Choroid plexus epithelial cell (primary cell): ENCODE data around the gene TRDN.

Experiments used
- DNase-seq: peaks from one replicate; pipeline ENCODE4 v3.0.0-alpha.2; 2010; ENCODE audit warnings: low read depth
- H3K4me3 ChIP-seq: 2 replicates; pipeline ENCODE4 v1.5.1; 2011; ENCODE audit warnings: low read depth, mild to moderate bottlenecking, control low read depth, low read length, moderate library complexity
- TF ChIP-seq, protein P1 (sequence below): conservative IDR thresholded peaks from 2 replicates; pipeline ENCODE4 v1.5.1; 2011; ENCODE audit warnings: low read depth, mild to moderate bottlenecking, control low read depth, inconsistent platforms, low read length, moderate library complexity

Gene TRDN

GRCh38 chr6:123550052-123550617 lies 86.6 kb downstream of the TRDN start:
- DNase-seq: no peak
- no peak overlapping the region for H3K4me3 ChIP-seq
- TF ChIP-seq, protein P1, sequence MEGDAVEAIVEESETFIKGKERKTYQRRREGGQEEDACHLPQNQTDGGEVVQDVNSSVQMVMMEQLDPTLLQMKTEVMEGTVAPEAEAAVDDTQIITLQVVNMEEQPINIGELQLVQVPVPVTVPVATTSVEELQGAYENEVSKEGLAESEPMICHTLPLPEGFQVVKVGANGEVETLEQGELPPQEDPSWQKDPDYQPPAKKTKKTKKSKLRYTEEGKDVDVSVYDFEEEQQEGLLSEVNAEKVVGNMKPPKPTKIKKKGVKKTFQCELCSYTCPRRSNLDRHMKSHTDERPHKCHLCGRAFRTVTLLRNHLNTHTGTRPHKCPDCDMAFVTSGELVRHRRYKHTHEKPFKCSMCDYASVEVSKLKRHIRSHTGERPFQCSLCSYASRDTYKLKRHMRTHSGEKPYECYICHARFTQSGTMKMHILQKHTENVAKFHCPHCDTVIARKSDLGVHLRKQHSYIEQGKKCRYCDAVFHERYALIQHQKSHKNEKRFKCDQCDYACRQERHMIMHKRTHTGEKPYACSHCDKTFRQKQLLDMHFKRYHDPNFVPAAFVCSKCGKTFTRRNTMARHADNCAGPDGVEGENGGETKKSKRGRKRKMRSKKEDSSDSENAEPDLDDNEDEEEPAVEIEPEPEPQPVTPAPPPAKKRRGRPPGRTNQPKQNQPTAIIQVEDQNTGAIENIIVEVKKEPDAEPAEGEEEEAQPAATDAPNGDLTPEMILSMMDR: no peak

DNA sequence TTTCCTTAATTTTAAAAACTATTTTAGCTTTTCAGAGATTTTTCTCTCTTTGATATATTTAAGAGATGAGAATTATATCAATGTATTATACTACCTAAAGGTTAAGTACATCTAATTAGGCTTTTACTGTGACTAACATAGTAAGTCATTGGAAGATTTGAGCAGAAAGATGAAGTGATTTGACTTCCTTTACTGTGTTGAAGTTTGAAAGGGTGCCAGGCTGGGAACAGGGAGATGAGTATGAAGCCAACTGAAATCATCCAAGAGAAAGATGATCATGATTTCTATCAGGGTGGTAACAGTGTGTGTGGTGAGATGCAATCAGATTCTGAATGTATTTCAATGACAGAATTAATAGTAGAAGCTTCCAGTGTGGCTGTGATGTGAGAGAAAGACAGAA lies 87.3 kb downstream of the TRDN start:
- TF ChIP-seq, protein P1: no peak
- DNase-seq: no peak
- H3K4me3 ChIP-seq: no peak overlapping the region

GRCh38 chr6:123547216-123547978 lies 89.4 kb downstream of the TRDN start:
- no peak overlapping the region for H3K4me3 ChIP-seq
- no peak for DNase-seq
- TF ChIP-seq, protein P1: no peak

DNA sequence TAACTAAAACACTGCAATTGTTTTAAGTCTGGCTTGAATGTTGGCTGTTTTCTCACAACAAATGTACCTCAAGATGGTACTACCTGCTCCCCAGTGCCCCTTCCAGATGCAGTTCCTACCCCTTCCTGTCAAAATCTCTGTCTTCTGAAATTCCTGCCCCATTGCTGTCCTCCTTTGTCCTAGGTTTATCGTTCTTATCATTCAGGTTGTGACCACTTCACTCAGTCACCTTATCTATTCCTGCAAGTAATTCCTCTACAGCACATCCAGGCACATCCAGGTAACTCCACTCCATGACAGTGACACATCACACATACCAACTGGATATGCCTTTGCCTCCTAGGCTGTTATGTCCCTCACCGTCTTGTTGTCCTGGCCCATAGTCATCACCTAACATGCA lies 90.2 kb downstream of the TRDN start:
- no peak for DNase-seq
- H3K4me3 ChIP-seq: no peak overlapping the region
- TF ChIP-seq, protein P1: no peak

DNA sequence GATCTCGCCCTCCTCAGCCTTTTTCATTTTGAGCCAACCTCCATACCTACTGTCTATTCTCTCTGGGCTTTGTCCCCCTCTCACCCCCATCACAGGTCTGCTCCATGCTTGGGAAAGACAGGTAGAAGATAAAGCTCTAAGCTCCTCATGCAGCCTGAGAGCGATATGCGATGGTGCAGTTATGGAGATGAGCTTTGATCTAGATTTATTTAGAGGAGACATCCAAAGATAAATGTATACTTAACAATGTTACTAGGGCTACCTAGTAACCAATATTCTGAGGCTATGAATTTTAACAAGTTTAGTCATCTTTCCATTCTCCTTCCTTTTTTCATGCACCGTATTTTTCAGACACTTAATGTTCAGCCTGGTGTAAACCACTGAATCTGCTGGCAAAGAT lies 95.3 kb downstream of the TRDN start:
- DNase-seq: no peak
- H3K4me3 ChIP-seq: no peak overlapping the region
- TF ChIP-seq, protein P1: no peak

DNA sequence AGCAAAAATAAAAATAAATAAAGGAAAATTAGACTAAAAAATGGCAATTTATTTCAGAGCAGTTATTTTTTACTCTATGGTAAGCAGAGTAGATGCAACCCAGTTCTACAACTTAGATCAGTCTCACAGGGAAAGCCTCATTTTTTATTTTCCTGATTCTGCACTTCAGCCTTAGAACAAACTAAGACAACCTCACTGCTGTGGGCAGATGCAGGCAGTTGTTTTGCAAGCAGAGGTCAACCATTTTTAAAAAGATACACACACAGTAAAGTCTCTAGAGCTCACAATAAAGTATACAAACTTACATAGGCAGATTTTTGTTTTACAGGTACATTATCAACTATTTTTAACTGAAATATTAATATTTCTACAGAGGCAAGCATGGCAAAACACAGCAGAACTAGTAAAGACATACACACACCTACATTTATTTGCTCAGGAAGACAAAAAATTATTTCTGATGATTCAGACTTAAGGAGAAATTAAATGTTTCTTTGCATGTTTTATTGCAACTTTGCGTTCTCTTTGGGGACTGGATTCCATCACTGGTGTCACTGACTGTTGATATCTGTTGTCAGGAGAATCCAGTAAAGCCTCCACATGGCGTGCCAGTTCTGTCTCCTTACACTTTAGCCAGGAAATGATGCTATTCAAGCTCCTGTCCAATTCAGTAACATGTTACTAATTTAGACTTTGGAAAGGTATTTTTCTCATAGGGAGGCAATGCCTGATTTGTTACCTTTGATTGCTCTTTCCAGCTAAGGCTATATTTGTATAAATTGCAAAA lies 102.7 kb downstream of the TRDN start:
- DNase-seq: no peak
- no peak overlapping the region for H3K4me3 ChIP-seq
- TF ChIP-seq, protein P1: no peak

DNA sequence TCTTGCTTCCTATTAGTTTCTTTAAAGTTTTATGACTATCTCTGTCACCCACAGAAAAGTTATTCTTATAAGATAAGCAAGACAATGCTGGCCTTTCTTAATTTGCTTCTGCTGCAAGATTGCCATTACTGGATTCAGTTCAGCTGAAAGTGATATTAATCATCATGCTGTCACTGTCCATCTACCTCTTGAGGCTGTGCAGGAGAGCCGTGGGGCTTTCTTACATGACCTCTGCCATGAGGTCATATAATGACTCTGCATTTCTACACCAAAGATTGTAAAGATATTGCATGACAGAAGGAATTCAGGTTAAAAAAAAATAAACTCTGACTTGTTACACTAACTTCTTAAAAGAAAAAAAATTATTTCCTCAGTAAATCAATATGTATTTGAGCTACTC lies 106.9 kb downstream of the TRDN start:
- TF ChIP-seq, protein P1: no peak
- DNase-seq: no peak
- no peak overlapping the region for H3K4me3 ChIP-seq
